GM19193 (cell line): ENCODE data around the gene PGAP1.

Source experiments
- POLR2A ChIP-seq: IDR thresholded peaks from 4 replicates; pipeline ENCODE4 v1.6.1; 2011; ENCODE audit not compliant: insufficient read depth, insufficient read length; ENCODE audit errors: extremely low read depth

PGAP1 gene

DNA sequence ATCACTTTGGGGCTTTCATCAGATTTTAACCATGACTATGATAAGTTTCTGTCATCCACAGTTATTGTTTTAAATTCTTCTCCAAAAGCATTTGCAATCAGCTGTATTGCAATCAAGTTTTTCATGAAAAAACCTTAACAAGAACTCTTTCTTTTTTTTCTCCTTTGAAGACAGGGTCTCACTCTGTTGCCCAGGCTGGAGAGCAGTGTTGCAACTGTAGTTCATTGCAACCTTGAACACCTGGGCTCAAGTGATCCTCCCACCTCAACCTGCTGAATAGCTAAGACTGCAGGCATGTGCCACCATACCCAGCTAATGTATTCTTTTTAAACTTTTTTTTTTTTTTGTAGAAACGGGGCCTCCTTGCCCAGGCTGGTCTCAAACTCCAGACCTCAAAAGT is 71.9 kb downstream of the PGAP1 start:
- no peak for TF ChIP-seq POLR2A

DNA sequence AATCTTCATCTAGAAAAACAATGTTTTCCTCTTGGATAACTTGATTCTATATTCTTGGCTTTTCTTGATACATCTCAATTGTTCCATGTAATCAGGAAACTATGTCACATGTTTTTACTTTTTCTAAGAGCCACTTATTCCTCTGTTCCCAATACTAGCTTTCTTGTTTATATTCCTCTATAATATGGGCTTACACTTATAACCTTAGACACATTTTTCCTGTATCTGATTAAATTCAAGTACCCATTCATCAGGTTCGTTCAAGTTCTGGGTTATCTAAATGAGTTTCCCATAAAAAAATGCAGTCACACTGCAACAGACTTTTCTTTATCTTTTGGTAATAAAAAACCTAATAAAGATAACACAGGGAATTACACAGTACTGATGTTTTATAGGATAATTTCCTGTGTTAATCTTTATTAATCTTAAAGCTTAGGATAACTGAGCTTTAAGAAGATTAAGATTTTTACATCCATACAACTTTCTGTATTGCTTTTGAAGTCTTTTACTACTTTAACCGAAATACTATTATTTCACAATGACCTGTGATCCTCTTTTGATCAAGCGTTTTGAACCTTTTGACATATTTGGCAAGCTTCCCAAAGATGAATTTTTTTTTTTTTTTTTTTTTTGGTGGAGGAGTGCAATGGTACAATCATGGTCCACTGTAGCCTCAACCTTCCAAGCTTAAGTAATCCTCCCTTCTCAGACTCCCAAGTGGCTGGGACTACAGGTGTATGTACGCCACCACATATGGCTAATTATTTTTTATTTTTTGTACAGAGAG is 73.0 kb downstream of the PGAP1 start:
- no peak for TF ChIP-seq POLR2A

DNA sequence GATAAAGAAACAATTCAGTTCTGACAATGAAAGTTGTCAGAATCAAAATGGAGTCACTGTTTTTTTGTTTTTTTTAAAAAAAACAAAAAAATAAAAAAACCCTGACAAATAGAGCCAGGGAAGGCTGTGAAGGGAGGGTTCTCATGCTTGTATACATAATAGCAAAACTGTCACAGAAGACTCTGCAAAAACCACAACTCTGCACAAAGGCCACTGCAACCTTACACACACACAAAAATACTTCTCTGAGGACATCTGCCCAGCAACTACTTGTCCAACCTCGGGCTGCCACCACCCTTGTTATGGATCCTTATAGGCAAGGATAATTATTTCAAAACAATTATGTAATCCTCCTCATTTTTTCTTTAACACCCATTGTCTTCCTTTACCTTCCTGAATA is 75.4 kb downstream of the PGAP1 start:
- TF ChIP-seq POLR2A = no peak

DNA sequence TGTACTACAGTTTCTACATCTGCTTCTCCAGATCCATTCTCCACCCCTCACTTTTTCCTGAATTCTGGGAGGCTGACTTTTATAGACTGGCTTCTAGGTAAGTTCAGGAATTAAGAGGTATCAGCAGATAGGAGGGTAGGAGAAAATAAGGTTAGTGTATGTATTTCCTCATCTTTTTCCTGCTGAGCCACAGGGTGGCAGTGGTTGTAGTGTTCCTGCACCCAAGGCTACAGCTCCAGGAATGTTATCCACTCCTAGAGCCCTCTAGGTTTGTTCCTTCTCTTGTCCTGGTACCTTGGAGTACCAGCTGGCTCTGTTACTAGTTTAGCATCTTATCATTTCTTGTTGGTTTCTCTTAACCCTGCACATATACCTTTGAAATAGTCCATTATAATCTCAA is 76.6 kb downstream of the PGAP1 start:
- TF ChIP-seq POLR2A = no peak

DNA sequence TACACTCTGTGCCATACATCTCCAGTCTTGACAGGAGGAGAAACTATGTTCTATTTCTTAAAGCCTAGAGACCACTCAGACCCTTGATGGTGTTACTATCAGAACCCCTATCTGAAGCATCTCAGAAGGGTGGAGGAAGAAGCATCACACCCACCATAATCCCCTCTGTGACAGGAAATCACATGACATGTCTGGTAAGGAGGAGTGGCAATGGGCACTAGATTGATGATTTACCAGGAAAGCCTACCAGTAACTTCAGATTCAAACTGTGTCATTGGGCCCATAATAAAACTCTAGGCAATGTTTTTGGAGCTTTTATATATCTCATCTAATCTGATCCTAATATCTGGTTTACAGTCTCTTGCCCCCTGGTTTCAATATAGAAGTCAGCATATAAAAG is 80.2 kb downstream of the PGAP1 start:
- TF ChIP-seq POLR2A = no peak

DNA sequence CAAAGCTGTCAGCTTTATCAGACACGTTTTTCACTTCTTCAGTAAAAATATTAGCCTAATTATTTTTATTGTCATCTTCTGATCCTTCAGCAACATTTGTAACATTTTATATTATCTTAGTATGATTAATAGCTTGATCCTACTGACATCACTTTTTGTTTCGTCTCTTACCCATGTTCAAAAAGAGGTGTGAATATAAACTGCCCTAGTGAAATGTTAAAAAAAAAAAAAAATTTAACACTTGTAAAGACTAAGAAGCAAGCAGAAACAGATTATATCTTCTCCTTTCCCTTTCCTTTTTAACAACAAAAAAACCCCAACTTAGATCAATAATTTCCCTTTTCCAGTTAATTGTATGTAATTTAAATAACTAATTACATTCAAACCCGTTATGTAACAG is 81.1 kb downstream of the PGAP1 start:
- no peak for TF ChIP-seq POLR2A

DNA sequence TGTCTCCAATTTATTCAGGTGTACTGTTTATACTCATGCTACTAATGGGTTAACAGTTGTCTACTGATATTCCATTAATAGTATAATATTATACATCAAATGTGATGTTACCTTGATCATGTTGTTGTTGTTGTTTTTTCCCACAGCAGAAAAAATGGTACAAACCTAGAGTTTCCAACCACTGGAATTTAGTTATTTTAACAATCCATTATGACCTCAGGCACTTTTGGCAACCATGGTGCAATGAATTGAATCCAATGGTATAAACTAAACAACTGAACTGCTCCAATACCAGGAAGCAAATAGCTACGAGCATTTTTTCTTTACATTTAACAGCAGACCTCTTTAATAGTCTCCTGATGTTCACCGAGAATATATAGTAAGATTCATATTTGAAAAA is 86.3 kb downstream of the PGAP1 start:
- TF ChIP-seq POLR2A = no peak

DNA sequence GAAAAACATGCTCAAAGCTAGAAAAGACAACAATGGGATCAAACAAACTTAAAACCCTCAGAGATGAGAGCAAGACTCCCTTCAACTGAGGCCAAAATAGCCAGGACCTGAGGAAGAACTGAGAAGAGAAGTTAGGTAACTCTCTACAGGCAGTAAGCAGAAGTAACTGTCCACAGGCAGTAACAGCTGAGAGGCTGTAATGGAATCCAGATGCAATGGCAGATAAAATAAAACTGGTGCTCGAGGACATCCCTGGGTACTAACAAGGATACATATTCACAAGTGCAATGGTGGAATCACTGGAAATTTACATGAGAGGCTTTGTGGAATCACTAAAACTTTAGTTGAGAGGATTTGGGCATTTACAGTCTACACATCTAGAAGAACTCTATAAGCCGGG is 86.9 kb downstream of the PGAP1 start:
- no peak for TF ChIP-seq POLR2A

DNA sequence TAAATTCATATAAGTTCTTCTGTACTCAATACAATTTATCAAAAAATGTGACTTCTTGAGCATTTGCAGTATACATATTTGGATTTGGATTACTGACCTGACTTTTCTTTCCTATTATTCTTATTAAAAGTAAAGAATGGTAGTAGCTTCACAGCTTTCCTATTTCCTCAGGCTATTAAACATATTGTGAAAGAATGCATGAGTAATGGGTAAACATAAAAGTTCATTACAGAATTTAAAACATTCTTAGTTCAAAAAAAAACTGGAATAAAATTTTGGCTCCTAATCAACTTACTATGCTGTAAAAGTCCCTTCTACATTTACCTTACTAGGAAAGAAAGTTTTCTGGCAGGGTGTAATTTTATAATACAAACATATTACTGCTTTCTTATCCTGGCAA is 90.1 kb downstream of the PGAP1 start:
- TF ChIP-seq POLR2A = no peak

DNA sequence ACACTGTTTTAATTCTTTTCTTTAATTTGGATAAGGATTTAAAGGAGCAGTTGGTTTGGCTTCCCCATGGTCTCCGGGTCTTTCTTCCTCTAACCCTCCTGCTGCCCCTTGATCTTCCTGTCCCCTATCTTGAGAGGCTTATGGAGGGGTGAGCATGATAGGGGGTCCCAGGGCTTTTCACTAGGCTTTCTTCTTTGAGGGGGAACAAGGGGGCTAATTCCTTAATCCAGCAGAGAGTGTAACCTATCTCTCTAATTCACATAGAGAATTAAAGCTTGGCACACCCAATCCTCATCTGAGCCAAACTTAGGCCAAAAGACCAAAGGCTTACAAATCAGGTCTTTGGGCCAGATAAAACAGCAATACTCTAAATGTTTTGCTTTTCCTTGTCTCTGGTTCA is 95.8 kb downstream of the PGAP1 start:
- TF ChIP-seq POLR2A = no peak

DNA sequence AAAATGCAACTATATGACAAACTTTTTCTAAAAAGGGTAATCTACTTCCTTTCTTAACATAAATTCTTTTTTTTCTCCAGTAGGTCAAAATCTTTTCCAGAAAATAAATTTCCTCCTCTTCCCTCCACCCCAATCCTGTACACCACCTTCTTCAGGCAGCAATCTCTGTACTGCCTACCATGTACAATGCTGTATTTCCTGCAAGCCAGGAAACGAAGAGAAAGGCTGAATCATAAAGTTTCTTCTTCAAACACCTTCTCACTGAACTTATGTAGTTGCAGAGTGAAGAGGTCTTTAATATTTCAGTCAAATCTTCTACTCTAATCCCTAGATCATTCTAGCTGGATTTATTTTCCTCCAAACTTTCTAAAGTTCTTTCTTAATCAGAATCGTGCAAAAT is 99.2 kb downstream of the PGAP1 start:
- TF ChIP-seq POLR2A = no peak

DNA sequence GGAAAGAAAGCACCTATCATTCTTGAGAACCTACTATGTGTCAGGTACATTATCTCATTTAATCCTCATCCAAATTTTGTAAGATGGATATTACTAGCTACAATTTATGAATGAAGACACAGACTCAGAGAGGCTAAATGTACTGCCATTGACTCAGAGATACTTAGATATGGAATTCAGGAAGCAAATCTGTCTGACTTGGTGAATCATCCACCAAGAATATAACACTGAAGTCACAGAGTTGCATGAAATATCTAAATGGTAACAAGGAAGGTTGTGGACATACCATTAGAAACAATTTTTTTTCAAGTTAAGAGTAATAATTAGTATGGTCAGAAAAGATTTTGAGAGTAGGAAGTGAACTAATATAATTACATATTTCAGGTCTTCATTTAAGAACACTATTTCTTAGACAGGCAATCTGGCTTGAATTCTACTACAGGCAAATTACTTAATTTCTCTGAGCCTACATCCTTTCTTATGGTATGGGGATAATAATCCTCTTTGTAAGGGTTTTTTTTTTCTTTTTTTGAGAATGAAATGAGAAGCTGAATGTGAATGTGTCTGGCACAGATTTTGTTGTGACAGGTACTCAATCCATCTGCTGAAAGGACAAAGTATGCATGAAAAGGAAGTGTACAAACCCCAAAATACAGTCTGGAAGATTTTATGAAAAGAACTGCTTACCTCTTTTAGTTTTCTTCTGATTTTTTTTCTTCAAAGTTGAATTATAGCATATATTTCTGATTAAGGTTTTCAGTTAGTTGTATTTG is 102.6 kb downstream of the PGAP1 start:
- no peak for TF ChIP-seq POLR2A

DNA sequence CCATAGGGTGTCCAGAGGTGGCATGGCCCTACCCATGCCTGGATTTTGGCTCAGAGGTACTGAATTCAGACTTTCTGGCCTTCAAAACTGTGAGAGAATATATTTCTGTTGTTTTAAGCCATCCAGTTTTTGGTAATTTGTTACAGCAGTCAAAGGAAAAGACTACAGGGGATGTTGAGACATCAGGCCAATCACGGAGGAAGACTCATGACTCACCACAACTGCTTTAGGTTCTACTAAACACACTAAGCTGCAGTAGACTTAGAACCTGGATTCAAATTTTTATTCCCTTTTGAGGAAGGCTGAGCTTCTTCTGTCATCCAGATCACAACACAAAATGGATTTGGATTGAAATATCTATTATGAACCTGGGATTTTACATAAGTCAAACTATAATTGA is 105.3 kb downstream of the PGAP1 start:
- no peak for TF ChIP-seq POLR2A

DNA sequence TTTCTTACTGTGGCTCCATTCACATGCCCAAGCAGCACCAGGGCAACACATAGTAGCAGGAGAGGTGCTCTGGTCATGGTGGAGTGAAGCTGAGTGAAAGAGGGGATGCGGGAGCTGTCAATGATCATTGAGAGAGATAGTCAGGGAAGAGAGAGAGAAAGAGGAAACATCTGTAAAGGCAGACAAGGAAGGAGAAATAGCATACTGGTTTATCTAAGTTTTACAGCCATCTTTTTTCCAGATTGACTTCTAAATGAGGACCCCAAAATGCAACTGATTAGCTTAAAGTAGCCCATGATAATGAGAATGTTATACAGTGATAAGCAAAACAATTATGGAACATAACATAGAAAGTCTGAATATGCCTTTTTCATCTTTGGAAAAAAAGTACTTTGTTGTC is 117.2 kb downstream of the PGAP1 start, which contains the start of gene C2orf66:
Gene C2orf66 (minus strand): TSS at position 96 of the 400 bp plus-strand sequence. CDS start 19 bp downstream, at position 77.
- no peak for TF ChIP-seq POLR2A

DNA sequence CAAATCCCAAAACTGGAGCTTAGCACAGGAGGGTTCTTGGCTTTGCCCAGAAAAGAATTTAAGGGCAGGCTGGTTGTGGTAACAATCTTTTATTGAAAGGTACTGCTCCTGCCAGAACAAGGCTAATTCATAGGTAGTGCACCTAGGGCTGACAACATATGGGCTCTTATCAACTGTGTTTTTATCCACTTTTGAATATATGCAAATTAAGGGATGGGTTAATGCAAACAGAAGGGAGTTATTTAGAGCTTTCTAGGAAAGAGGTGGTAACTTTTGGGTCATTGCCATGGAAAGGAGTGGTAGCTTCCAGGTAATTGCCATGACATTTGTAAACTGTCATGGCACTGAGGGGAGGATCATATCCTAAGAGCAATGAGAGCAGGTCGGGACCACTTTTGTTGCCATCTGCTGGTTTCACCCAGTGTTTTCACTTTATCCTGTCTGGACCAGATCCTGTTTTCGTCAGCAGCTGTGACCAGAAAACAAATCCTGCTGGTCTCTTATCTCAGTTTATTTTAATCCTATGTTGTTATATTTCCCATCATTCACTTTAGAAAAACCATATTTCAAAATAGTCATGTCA is 118.3 kb downstream of the PGAP1 start:
- no peak for TF ChIP-seq POLR2A

DNA sequence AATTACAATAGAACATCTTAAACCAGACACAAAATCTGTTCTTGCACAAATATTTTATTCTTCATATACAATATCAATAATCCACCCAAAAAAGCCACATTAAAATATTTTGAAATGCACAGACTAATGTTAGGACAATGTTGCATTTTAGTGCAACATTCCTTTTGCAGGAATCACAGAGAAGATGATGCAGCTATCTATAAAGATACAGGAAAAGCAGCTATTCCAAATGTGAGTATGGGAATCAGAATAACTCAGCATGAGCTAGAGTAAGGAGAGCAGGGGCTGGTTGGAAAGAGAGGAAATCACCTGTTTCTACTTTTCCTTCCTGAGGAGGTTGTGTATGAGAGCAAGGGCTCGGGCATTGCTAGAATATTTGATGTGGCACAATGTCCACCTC is 122.1 kb downstream of the PGAP1 start:
- TF ChIP-seq POLR2A = no peak
